MM.1S (cell line): ENCODE data around the gene ZNF565.

Experiments used
- DNase-seq: peaks from one replicate; pipeline ENCODE4 v3.0.0-alpha.2; 2015
- H2AFZ ChIP-seq: fragments of 300-600 bp; sonication (generic); 2 replicates; pipeline ENCODE4 v1.6.0; 2016; ENCODE audit warnings: antibody characterized with exemption, low read length
- H3F3A ChIP-seq: fragments of 300-600 bp; sonication (generic); 2 replicates; pipeline ENCODE4 v1.6.1; 2016; ENCODE audit warnings: mild to moderate bottlenecking, antibody characterized with exemption, low read length, moderate library complexity, mixed read lengths; ENCODE audit not compliant: insufficient read depth
- H3K27ac ChIP-seq: fragments of 300-600 bp; sonication (generic); 2 replicates; pipeline ENCODE4 v1.5.1; 2016; ENCODE audit warnings: mild to moderate bottlenecking, low read length
- H3K27me3 ChIP-seq: fragments of 300-600 bp; sonication (generic); replicated peaks from 2 replicates; pipeline ENCODE4 v1.6.0; 2016; ENCODE audit warnings: low read length; ENCODE audit not compliant: insufficient read depth
- H3K36me3 ChIP-seq: fragments of 300-600 bp; sonication (generic); replicated peaks from 2 replicates; pipeline ENCODE4 v1.6.1; 2016; ENCODE audit warnings: mild to moderate bottlenecking, low read length, mixed read lengths; ENCODE audit not compliant: insufficient read depth
- H3K4me1 ChIP-seq: fragments of 300-600 bp; sonication (generic); 2 replicates; pipeline ENCODE4 v1.6.1; 2016; ENCODE audit warnings: low read length, mixed read lengths
- H3K4me2 ChIP-seq: fragments of 300-600 bp; sonication (generic); 2 replicates; pipeline ENCODE4 v1.6.0; 2016; ENCODE audit warnings: low read depth, low read length
- H3K4me3 ChIP-seq: fragments of 300-600 bp; sonication (generic); 2 replicates; pipeline ENCODE4 v1.5.1; 2016; ENCODE audit warnings: low read length, mixed read lengths
- H3K79me2 ChIP-seq: fragments of 300-600 bp; sonication (generic); 2 replicates; pipeline ENCODE4 v1.6.1; 2016; ENCODE audit warnings: mixed run types, low read length, mixed read lengths
- H3K9ac ChIP-seq: fragments of 300-600 bp; sonication (generic); 2 replicates; pipeline ENCODE4 v1.6.1; 2016; ENCODE audit warnings: low read length, mixed read lengths
- H3K9me2 ChIP-seq: fragments of 300-600 bp; sonication (generic); replicated peaks from 2 replicates; pipeline ENCODE4 v1.6.1; 2016; ENCODE audit warnings: mild to moderate bottlenecking, low read length, mixed read lengths; ENCODE audit not compliant: insufficient read depth
- H3K9me3 ChIP-seq: fragments of 300-600 bp; sonication (generic); replicated peaks from 2 replicates; pipeline ENCODE4 v1.6.1; 2016; ENCODE audit warnings: mild to moderate bottlenecking, low read length, mixed read lengths; ENCODE audit not compliant: insufficient read depth
- H4K20me1 ChIP-seq: fragments of 300-600 bp; sonication (generic); 2 replicates; pipeline ENCODE4 v1.6.1; 2016; ENCODE audit warnings: mild to moderate bottlenecking, low read length, moderate library complexity, mixed read lengths; ENCODE audit not compliant: insufficient read depth
- CTCF ChIP-seq: fragments of 300-600 bp; sonication (generic); IDR thresholded peaks from 2 replicates; pipeline ENCODE4 v1.5.1; 2016; ENCODE audit warnings: antibody characterized with exemption, low read length, mixed read lengths
- EZH2 ChIP-seq: fragments of 300-600 bp; sonication (generic); optimal IDR thresholded peaks from 2 replicates; pipeline ENCODE3; 2017; ENCODE audit warnings: low read depth, mild to moderate bottlenecking, antibody characterized with exemption, low read length, mixed read lengths
- EZH2phosphoT487 ChIP-seq: fragments of 300-600 bp; sonication (generic); IDR thresholded peaks from 2 replicates; pipeline ENCODE4 v1.6.1; 2018; ENCODE audit warnings: antibody characterized with exemption, low read length

ZNF565 gene

GRCh38 chr19:36257520-36257876 lies 43.0 kb upstream of the ZNF565 start:
- no peak overlapping the region for H3K27ac ChIP-seq

GRCh38 chr19:36256853-36257519 lies 42.5 kb upstream of the ZNF565 start:
- Histone ChIP-seq H3K27ac (no peak overlapping the region), H3K36me3 (no peaks in the 10 kb centered on the region)
- no peak for DNase-seq

More at GRCh38 chr19:36257520-36257876, 43.0 kb upstream of the ZNF565 start:
- no peaks in the 10 kb centered on the region for H3K4me1 ChIP-seq
- no peak overlapping the region for H2AFZ ChIP-seq
- TF ChIP-seq EZH2 = no peak
- no peak for TF ChIP-seq EZH2phosphoT487
- TF ChIP-seq CTCF = no peak
- no peaks in the 10 kb centered on the region for H3K9me3 ChIP-seq
- DNase-seq = no peak
- no peak overlapping the region for H3K4me2 ChIP-seq
- no peak overlapping the region for H3K9ac ChIP-seq
- H3K36me3 ChIP-seq = no peaks in the 10 kb centered on the region
- no peak overlapping the region for H3K4me3 ChIP-seq
- no peaks in the 10 kb centered on the region for H3K27me3 ChIP-seq
- H4K20me1 ChIP-seq = no peaks in the 10 kb centered on the region
- no peaks in the 10 kb centered on the region for H3F3A ChIP-seq
- no peaks in the 10 kb centered on the region for H3K79me2 ChIP-seq
- H3K9me2 ChIP-seq = no peaks in the 10 kb centered on the region

GRCh38 chr19:36256064-36256463 lies 41.6 kb upstream of the ZNF565 start:
- H3K27me3 ChIP-seq = no peaks in the 10 kb centered on the region
- TF ChIP-seq EZH2 = no peak
- TF ChIP-seq EZH2phosphoT487 = no peak
- no peak for TF ChIP-seq CTCF
- no peaks in the 10 kb centered on the region for H3K9me3 ChIP-seq
- no peak overlapping the region for H3K4me3 ChIP-seq
- no peak overlapping the region for H2AFZ ChIP-seq
- H4K20me1 ChIP-seq = no peaks in the 10 kb centered on the region
- no peaks in the 10 kb centered on the region for H3K36me3 ChIP-seq
- DNase-seq = no peak
- H3K4me2 ChIP-seq = no peak overlapping the region
- no peaks in the 10 kb centered on the region for H3K79me2 ChIP-seq
- H3K27ac ChIP-seq = no peak overlapping the region
- no peak overlapping the region for H3K9ac ChIP-seq
- no peaks in the 10 kb centered on the region for H3K9me2 ChIP-seq
- H3K4me1 ChIP-seq = no peaks in the 10 kb centered on the region
- no peaks in the 10 kb centered on the region for H3F3A ChIP-seq

More at GRCh38 chr19:36256853-36257519, 42.5 kb upstream of the ZNF565 start:
- no peaks in the 10 kb centered on the region for H3K4me1 ChIP-seq
- TF ChIP-seq EZH2phosphoT487 (no peak), CTCF (no peak), EZH2 (no peak)
- no peak overlapping the region for H2AFZ ChIP-seq
- H3F3A ChIP-seq = no peaks in the 10 kb centered on the region
- no peaks in the 10 kb centered on the region for H3K27me3 ChIP-seq
- H3K4me3 ChIP-seq = no peak overlapping the region
- no peaks in the 10 kb centered on the region for H3K79me2 ChIP-seq
- no peaks in the 10 kb centered on the region for H4K20me1 ChIP-seq
- H3K4me2 ChIP-seq = no peak overlapping the region
- no peaks in the 10 kb centered on the region for H3K9me3 ChIP-seq
- no peak overlapping the region for H3K9ac ChIP-seq
- H3K9me2 ChIP-seq = no peaks in the 10 kb centered on the region
